H1 (cell line): ENCODE data around the gene API5. TPM values are rescaled to one million over a fixed set of nuclear protein-coding genes. Genes with fewer than 3 reads are reported as not detected.
A peak's percentile ranks its signal among the peaks of the same experiment; 100 is the strongest.

Experiments used
- ASH2L ChIP-seq: fragments of 200-600, 300-600 bp; sonication (generic); IDR thresholded peaks from one replicate; pipeline ENCODE4 v1.7.1; 2017; ENCODE audit warnings: low read length
- EGR1 ChIP-seq: IDR thresholded peaks from 2 replicates; pipeline ENCODE4 v1.6.1; 2011; ENCODE audit warnings: low read depth, low read length, borderline replicate concordance
- GABPA ChIP-seq: IDR thresholded peaks from 2 replicates; pipeline ENCODE4 v1.6.1; 2011; ENCODE audit warnings: mild to moderate bottlenecking, low read length, moderate library complexity, borderline replicate concordance; ENCODE audit not compliant: insufficient read depth
- GTF2F1 ChIP-seq: IDR thresholded peaks from 2 replicates; pipeline ENCODE4 v1.6.1; 2012; ENCODE audit warnings: low read depth, low read length, improper control_type of control experiment, borderline replicate concordance
- HDAC2 ChIP-seq, 2 experiments: fragments of 300-600 bp in 1 of 2; sonication (generic) in 1 of 2; IDR thresholded peaks; 2 replicates each; pipeline ENCODE4 v1.6.1; 2011 to 2012; ENCODE audit warnings: low read depth in 2 of 2, low read length in 2 of 2, mild to moderate bottlenecking in 2 of 2, moderate library complexity in 2 of 2, borderline replicate concordance in 1 of 2, inconsistent platforms in 1 of 2
- KDM4A ChIP-seq: IDR thresholded peaks from one replicate; pipeline ENCODE4 v1.7.1; 2012; ENCODE audit warnings: low read depth, mild to moderate bottlenecking, moderate library complexity, low read length, inconsistent platforms; ENCODE audit not compliant: severe bottlenecking
- MAFK ChIP-seq: IDR thresholded peaks from 2 replicates; pipeline ENCODE4 v1.6.1; 2012; ENCODE audit warnings: low read depth, mild to moderate bottlenecking, improper control_type of control experiment, low read length
- POLR2A ChIP-seq, 2 experiments: IDR thresholded peaks; 1 replicate in 1 of 2; 2 replicates in 1 of 2; pipeline ENCODE4 v1.6.1; 2011; ENCODE audit warnings: low read depth in 2 of 2, low read length in 2 of 2, mild to moderate bottlenecking in 2 of 2; ENCODE audit errors: control extremely low read depth in 1 of 2
- POLR2AphosphoS5 ChIP-seq: IDR thresholded peaks from 2 replicates; pipeline ENCODE4 v1.6.1; 2011; ENCODE audit warnings: low read depth, low read length
- RAD21 ChIP-seq, 2 experiments: IDR thresholded peaks in 1 of 2; conservative IDR thresholded peaks in 1 of 2; 2 replicates each; pipeline ENCODE4 v1.6.1; 2011; ENCODE audit warnings: low read depth in 2 of 2, low read length in 2 of 2, improper control_type of control experiment in 1 of 2, inconsistent platforms in 1 of 2, mild to moderate bottlenecking in 1 of 2, moderate library complexity in 1 of 2
- RBBP5 ChIP-seq: IDR thresholded peaks from 2 replicates; pipeline ENCODE4 v1.7.1; 2012; ENCODE audit warnings: low read depth, mild to moderate bottlenecking, inconsistent platforms, low read length, moderate library complexity, borderline replicate concordance
- RNF2 ChIP-seq: fragments of 200-900, 300-1000 bp; sonication (generic); IDR thresholded peaks from 2 replicates; pipeline ENCODE4 v1.7.1; 2016; ENCODE audit warnings: borderline replicate concordance, low read depth, mild to moderate bottlenecking, antibody characterized with exemption, low read length; ENCODE audit not compliant: poor library complexity, severe bottlenecking; ENCODE audit errors: missing control alignments
- SIRT6 ChIP-seq: IDR thresholded peaks from one replicate; pipeline ENCODE4 v1.7.1; 2012; ENCODE audit warnings: low read length, inconsistent platforms
- SP2 ChIP-seq: IDR thresholded peaks from 2 replicates; pipeline ENCODE4 v1.6.1; 2012; ENCODE audit warnings: mild to moderate bottlenecking, low read length, inconsistent platforms
- SRF ChIP-seq: IDR thresholded peaks from 2 replicates; pipeline ENCODE4 v1.6.1; 2011; ENCODE audit warnings: mild to moderate bottlenecking, low read depth, low read length, moderate library complexity
- TAF1 ChIP-seq: IDR thresholded peaks from 2 replicates; pipeline ENCODE4 v1.6.1; 2011; ENCODE audit warnings: mild to moderate bottlenecking, low read depth, low read length
- TBP ChIP-seq: IDR thresholded peaks from 2 replicates; pipeline ENCODE4 v1.6.1; 2011; ENCODE audit warnings: low read depth, low read length, improper control_type of control experiment
- TCF12 ChIP-seq: IDR thresholded peaks from 2 replicates; pipeline ENCODE4 v1.6.1; 2011; ENCODE audit warnings: low read depth, mild to moderate bottlenecking, low read length
- ZNF274 ChIP-seq: IDR thresholded peaks from 2 replicates; pipeline ENCODE4 v1.7.0; 2012; ENCODE audit warnings: low read length, borderline replicate concordance; ENCODE audit errors: extremely low read depth
- polyA plus RNA-seq, 7 experiments: library from polyadenylated mRNA; depleted of rRNA in 3 of 7; stranded (reverse) in 5 of 7; unstranded in 2 of 7; fragments of >200 nt in 5 of 7; fragments of 200-250 nt in 2 of 7; gene quantifications; 1 replicate in 5 of 7; 2 replicates in 1 of 7; 4 replicates in 1 of 7; pipeline versions ENCODE4 v1.2.1 to v1.2.3, GENCODE V29; 2011 to 2013; ENCODE audit warnings: missing spikeins in 2 of 7, mixed read lengths in 2 of 7
- total RNA-seq: library from RNA; stranded (reverse); fragmentation: NEBNext Ultra II Directional; extraction: Animal tissue kit (Norgen Biotek cat#: 25700); gene quantifications from 2 replicates; pipeline ENCODE4 v1.2.1, GENCODE V29; 2021
- TF ChIP-seq, protein P1 (sequence below): IDR thresholded peaks from 2 replicates; pipeline ENCODE4 v1.6.1; 2012; ENCODE audit warnings: inconsistent platforms

API5 gene
- total and polyA plus RNA-seq, 2 of the 8 experiments (the other 6 are each of a cell fraction or from before 2014, with no cell fraction given) = 39.1 to 155 TPM

DNA sequence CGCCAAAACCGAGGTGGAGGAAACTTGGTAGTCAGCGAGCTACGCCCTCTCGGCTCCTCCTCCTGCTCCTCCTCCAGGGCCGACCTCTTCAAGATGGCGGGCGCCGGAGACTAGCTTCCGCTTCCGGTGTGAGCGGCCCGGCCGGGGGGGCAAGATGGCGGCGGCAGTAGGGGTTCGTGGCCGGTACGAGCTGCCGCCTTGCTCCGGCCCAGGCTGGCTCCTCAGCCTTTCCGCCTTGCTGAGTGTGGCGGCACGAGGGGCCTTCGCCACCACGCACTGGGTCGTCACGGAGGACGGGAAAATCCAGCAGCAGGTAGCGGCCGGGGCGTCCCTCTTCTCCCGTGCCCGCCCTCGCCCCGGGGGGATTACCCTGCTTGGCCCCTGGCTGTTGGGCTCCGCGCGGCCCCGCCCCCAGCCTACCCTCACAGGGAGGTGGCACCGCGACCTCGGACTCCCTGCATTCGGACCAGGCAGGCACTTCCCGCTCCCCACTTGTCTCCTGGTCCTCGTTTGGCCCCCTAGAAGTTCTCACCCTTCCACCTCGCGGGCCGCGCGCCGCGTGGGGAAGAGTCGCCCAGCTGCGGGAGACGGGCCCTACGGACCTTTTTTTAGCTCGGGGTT, 47.1 kb downstream of the API5 start, which contains the start of gene TTC17 (continued):
- TF ChIP-seq EGR1 (no peak), MAFK (no peak), RBBP5 (peak; percentile 100), ZNF274 (no peak), GTF2F1 (peak; percentile 67; the same call in 1 of the 2 replicates), SRF (no peak), POLR2AphosphoS5 (peak; percentile 97), RNF2 (no peak), GABPA (peak; percentile 95), SIRT6 (no peak), KDM4A (peak; percentile 71), TCF12 (no peak), TAF1 (peak; percentile 97), POLR2A (IDR thresholded peaks at IDR 0.05; ENCODE audit: control extremely low read depth in 1 of 2, low read depth in 2 of 2, low read length in 2 of 2) (peak; percentile 98 to 99), SP2 (no peak), RAD21 (IDR thresholded peaks at IDR 0.05 in 1 of 2, conservative IDR thresholded peaks at IDR 0.05 in 1 of 2; ENCODE audit: low read depth in 2 of 2, low read length in 2 of 2) (no peak), HDAC2 (IDR thresholded peaks at IDR 0.05; ENCODE audit: borderline replicate concordance in 1 of 2, low read depth in 2 of 2, low read length in 2 of 2) (0 out of 4 replicates have a peak, but pooled peaks of 1 of the 2 experiments have one; percentile 28), ASH2L (peak; percentile 99), TBP (peak; percentile 87)
- TF ChIP-seq, protein P1, sequence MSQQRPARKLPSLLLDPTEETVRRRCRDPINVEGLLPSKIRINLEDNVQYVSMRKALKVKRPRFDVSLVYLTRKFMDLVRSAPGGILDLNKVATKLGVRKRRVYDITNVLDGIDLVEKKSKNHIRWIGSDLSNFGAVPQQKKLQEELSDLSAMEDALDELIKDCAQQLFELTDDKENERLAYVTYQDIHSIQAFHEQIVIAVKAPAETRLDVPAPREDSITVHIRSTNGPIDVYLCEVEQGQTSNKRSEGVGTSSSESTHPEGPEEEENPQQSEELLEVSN = peak; percentile 53
